ENCODE data around the gene RIMKLA. TPM values are rescaled to one million over a fixed set of nuclear protein-coding genes. Genes with fewer than 3 reads are reported as not detected.

The RIMKLA gene
- total and polyA plus RNA-seq, 2 of the 13 experiments (the other 11 are each of a cell fraction or from before 2014, with no cell fraction given), result 2.5 to 3.8 TPM

GRCh38 chr1:42456754-42457089, 76.1 kb downstream of the RIMKLA start (continued):
- TF ChIP-seq AHDC1 (CRISPR knock-in tag; IDR thresholded peaks at IDR 0.05; ENCODE audit: borderline replicate concordance) (0 out of 2 replicates have a peak, but pooled peaks have one; percentile 6), ZNF10 (CRISPR knock-in tag; IDR thresholded peaks at IDR 0.05; ENCODE audit: borderline replicate concordance, low read depth) (no peak), ZNF713 (CRISPR knock-in tag; IDR thresholded peaks at IDR 0.05) (no peak), MXD1 (CRISPR knock-in tag; IDR thresholded peaks at IDR 0.05) (peak; percentile 54; the same call in 1 of the 2 replicates), KLF9 (CRISPR knock-in tag; IDR thresholded peaks at IDR 0.05; ENCODE audit: low read depth) (no peak), SETDB1 (CRISPR knock-in tag; IDR thresholded peaks at IDR 0.05; ENCODE audit: borderline replicate concordance) (no peak), ZBTB34 (CRISPR knock-in tag; IDR thresholded peaks at IDR 0.05) (no peak), KDM3A (CRISPR knock-in tag; IDR thresholded peaks at IDR 0.05; ENCODE audit: low read depth) (no peak), TARDBP (CRISPR knock-in tag; IDR thresholded peaks at IDR 0.05) (no peak), REL (CRISPR knock-in tag; conservative IDR thresholded peaks at IDR 0.05) (no peak), E2F5 (CRISPR knock-in tag; conservative IDR thresholded peaks at IDR 0.05) (no peak; the same call in 1 of the 2 replicates), SP1 (IDR thresholded peaks at IDR 0.05) (no peak), SP1 (CRISPR knock-in tag; IDR thresholded peaks at IDR 0.05) (no peak), SIX4 (CRISPR knock-in tag; IDR thresholded peaks at IDR 0.05) (no peak), ZC3H13 (CRISPR knock-in tag; IDR thresholded peaks at IDR 0.05) (no peak), TERF1 (CRISPR knock-in tag; IDR thresholded peaks at IDR 0.05) (no peak), NCOA1 (CRISPR knock-in tag; IDR thresholded peaks at IDR 0.05) (no peak), NCOA2 (CRISPR knock-in tag; IDR thresholded peaks at IDR 0.05) (no peak), ZFP91 (CRISPR knock-in tag; IDR thresholded peaks at IDR 0.05; ENCODE audit: borderline replicate concordance) (peak; percentile 40; the same call in 1 of the 2 replicates), ZFY (CRISPR knock-in tag; IDR thresholded peaks at IDR 0.05) (no peak; the same call in 1 of the 2 replicates), ZFP36L2 (CRISPR knock-in tag; IDR thresholded peaks at IDR 0.05) (no peak)

Data from HepG2 (cell line).